Tibial nerve (tissue), 3 donors: ENCODE data around the gene PCLO.
"Not testable (repeated sequence)": the region's sequence is repeated elsewhere in the genome, so short reads cannot be mapped to it uniquely, and the experiment has no call there.

Experiments
- POLR2A ChIP-seq, 2 donors: fragments of 450-650 bp; IDR thresholded peaks; one replicate each; pipeline ENCODE4 v1.6.1; 2017; ENCODE audit warnings: antibody characterized with exemption in 2 of 2, mild to moderate bottlenecking in 2 of 2, moderate library complexity in 2 of 2
- TF ChIP-seq, protein P1 (sequence below), 5 experiments: fragments of 200-600 bp in 3 of 5; fragments of 450-650 bp in 2 of 5; sonication (generic) in 3 of 5; IDR thresholded peaks; one replicate each; pipeline ENCODE4 v1.5.1; 2016 to 2019; ENCODE audit warnings: antibody characterized with exemption in 5 of 5, mild to moderate bottlenecking in 3 of 5, moderate library complexity in 2 of 5

DNA sequence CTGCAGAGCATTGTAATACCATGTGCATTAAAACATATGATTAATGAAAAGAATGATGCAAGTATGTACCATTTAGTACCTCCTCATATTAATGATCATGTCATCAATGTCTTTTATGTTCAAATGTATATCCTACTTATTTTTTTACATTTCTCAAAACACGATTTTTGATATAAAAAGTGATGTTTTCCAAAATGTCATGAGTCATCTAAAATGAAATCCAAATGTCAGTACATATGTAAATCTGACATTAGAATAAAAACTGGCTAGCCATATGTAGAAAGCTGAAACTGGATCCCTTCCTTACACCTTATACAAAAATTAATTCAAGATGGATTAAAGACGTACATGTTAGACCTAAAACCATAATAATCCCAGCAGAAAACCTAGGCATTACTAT is 261.6 kb downstream of the PCLO start:
- TF ChIP-seq, protein P1, sequence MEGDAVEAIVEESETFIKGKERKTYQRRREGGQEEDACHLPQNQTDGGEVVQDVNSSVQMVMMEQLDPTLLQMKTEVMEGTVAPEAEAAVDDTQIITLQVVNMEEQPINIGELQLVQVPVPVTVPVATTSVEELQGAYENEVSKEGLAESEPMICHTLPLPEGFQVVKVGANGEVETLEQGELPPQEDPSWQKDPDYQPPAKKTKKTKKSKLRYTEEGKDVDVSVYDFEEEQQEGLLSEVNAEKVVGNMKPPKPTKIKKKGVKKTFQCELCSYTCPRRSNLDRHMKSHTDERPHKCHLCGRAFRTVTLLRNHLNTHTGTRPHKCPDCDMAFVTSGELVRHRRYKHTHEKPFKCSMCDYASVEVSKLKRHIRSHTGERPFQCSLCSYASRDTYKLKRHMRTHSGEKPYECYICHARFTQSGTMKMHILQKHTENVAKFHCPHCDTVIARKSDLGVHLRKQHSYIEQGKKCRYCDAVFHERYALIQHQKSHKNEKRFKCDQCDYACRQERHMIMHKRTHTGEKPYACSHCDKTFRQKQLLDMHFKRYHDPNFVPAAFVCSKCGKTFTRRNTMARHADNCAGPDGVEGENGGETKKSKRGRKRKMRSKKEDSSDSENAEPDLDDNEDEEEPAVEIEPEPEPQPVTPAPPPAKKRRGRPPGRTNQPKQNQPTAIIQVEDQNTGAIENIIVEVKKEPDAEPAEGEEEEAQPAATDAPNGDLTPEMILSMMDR (IDR thresholded peaks at IDR 0.05) = not testable (repeated sequence)
- TF ChIP-seq POLR2A (IDR thresholded peaks at IDR 0.05) = not testable (repeated sequence)
